Esophagus muscularis mucosa (tissue), 4 donors: Measurements from ENCODE around the gene MYRF. TPM values are rescaled to one million over a fixed set of nuclear protein-coding genes. Genes with fewer than 3 reads are reported as not detected.
A peak's percentile ranks its signal among the peaks of the same experiment; 100 is the strongest.

Source experiments
- DNase-seq: peaks from one replicate; pipeline ENCODE4 v3.0.0-alpha.2; 2017; ENCODE audit errors: extremely low spot score
- H3K27ac ChIP-seq, 4 donors: fragments of 200-600 bp; sonication (generic); replicated peaks in 1 of 4; 1 replicate in 3 of 4; 2 replicates in 1 of 4; pipeline ENCODE4 v1.5.1; 2016 to 2019; ENCODE audit warnings: mild to moderate bottlenecking in 1 of 4
- H3K27me3 ChIP-seq, 4 donors: fragments of 200-600 bp; sonication (generic); one replicate each; pipeline versions ENCODE4 v1.5.1 to v1.6.0; 2016 to 2019
- H3K36me3 ChIP-seq, 4 donors: fragments of 200-600 bp; sonication (generic); one replicate each; pipeline ENCODE4 v1.5.1; 2016 to 2019
- H3K4me1 ChIP-seq, 4 donors: fragments of 200-600 bp; sonication (generic); one replicate each; pipeline ENCODE4 v1.5.1; 2016 to 2019
- H3K4me3 ChIP-seq, 4 donors: fragments of 200-600 bp; sonication (generic); 1 replicate in 2 of 4; 2 replicates in 2 of 4; pipeline ENCODE4 v1.5.1; 2016 to 2019; ENCODE audit warnings: mild to moderate bottlenecking in 4 of 4, moderate library complexity in 1 of 4
- H3K9me3 ChIP-seq, 4 donors: fragments of 200-600 bp; sonication (generic); 1 replicate in 3 of 4; 2 replicates in 1 of 4; pipeline ENCODE4 v1.5.1; 2016 to 2019
- EP300 ChIP-seq: sonication (generic); formaldehyde crosslinking; IDR thresholded peaks from one replicate; pipeline ENCODE4 v1.6.1; 2017; ENCODE audit warnings: antibody characterized with exemption
- POLR2A ChIP-seq: fragments of 450-650 bp; IDR thresholded peaks from one replicate; pipeline ENCODE4 v1.6.1; 2017; ENCODE audit warnings: antibody characterized with exemption, moderate library complexity, mild to moderate bottlenecking, low read depth
- POLR2AphosphoS5 ChIP-seq, 2 donors: sonication (generic); formaldehyde crosslinking; IDR thresholded peaks; one replicate each; pipeline ENCODE4 v1.6.1; 2017; ENCODE audit warnings: antibody characterized with exemption in 2 of 2
- WGBS: methylation state at CpG from one replicate; pipeline ENCODE4 v1.1.5; 2018; 5-methylcytosine and 5-hydroxymethylcytosine counted together
- intact Hi-C: fragments of 100-400 bp; cut with DNase I; formaldehyde crosslinking; loops from one replicate; pipeline ENCODE4 v1.15.1; 2023
- total RNA-seq, 4 donors: library from RNA; depleted of rRNA; stranded (reverse); fragments of >200 nt; gene quantifications; one replicate each; pipeline versions ENCODE4 v1.1.0 to v1.2.1, GENCODE V29; 2016
- TF ChIP-seq, protein P1 (sequence below), 3 experiments: fragments of 200-600 bp in 2 of 3; fragments of 450-650 bp in 1 of 3; sonication (generic) in 2 of 3; IDR thresholded peaks; one replicate each; pipeline ENCODE4 v1.5.1; 2017 to 2019; ENCODE audit warnings: antibody characterized with exemption in 3 of 3, mild to moderate bottlenecking in 2 of 3, moderate library complexity in 1 of 3

MYRF gene
- total RNA-seq, 4 donors from 2014 or later = under 0.01 to 0.71 (median 0.40) TPM

DNA sequence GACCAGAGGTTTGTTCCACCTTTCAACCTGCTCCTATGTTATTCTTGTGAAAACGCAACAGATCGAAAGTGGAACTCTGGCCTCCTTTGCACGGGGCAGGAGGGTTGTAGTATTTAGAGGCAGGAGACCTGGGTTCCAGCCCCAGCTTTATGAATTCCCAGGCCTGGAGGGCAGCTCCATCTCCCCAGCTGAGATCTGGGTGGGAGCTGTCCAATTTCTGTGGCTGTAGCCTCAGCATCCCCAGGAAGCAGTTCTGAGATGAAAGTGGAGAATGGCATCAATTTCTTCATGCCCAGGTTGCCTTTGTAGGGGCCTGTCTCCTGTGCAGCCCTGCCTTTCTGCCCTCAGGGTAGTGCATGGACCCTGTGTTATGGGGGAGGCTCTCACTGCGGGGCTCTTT, 79.8 kb downstream of the MYRF start:
- H3K9me3 ChIP-seq = no peaks in the 10 kb centered on the region
- H3K27me3 ChIP-seq = no peaks in the 10 kb centered on the region
- no peak for DNase-seq
- TF ChIP-seq POLR2A (no peak), EP300 (no peak), POLR2AphosphoS5 (IDR thresholded peaks at IDR 0.05) (no peak)
- TF ChIP-seq, protein P1, sequence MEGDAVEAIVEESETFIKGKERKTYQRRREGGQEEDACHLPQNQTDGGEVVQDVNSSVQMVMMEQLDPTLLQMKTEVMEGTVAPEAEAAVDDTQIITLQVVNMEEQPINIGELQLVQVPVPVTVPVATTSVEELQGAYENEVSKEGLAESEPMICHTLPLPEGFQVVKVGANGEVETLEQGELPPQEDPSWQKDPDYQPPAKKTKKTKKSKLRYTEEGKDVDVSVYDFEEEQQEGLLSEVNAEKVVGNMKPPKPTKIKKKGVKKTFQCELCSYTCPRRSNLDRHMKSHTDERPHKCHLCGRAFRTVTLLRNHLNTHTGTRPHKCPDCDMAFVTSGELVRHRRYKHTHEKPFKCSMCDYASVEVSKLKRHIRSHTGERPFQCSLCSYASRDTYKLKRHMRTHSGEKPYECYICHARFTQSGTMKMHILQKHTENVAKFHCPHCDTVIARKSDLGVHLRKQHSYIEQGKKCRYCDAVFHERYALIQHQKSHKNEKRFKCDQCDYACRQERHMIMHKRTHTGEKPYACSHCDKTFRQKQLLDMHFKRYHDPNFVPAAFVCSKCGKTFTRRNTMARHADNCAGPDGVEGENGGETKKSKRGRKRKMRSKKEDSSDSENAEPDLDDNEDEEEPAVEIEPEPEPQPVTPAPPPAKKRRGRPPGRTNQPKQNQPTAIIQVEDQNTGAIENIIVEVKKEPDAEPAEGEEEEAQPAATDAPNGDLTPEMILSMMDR (IDR thresholded peaks at IDR 0.05) = no peak
- peaks cover 31 to 75% (median 64%) of the 10 kb centered on the region in 4 donors for H3K4me1 ChIP-seq
- H3K27ac ChIP-seq = peak overlapping the region in 2 of 4 donors; percentile 82 to 91
- no peaks in the 10 kb centered on the region for H3K36me3 ChIP-seq
- intact Hi-C loops = no loop called here
- 78% methylated on average over 3 of the region's 4 CpGs for WGBS
- H3K4me3 ChIP-seq = no peak overlapping the region

DNA sequence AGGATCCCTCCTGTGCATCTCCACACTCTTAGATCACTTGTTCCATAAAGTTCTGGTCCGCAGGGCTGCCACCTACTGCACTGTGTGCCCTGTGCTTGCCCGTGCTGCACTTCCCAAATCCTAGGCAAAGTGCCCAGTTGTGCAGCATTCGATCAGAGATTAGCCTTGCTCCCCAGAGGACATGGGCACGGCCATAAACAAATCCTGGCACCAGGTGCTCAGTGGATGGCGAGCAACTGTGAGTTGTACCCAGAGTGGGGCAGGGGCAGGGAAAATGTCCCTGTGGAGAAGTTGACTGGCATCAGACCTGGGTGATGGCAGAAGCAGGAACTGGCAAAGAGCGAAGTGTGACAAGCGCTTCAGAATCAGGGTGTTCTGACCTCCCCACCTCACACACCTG, 80.3 kb downstream of the MYRF start:
- TF ChIP-seq, protein P1 (IDR thresholded peaks at IDR 0.05) = no peak
- TF ChIP-seq EP300 = no peak
- no peak for DNase-seq
- intact Hi-C loops = no loop called here
- H3K4me1 ChIP-seq = peaks cover 31 to 70% (median 60%) of the 10 kb centered on the region in 4 donors
- peaks cover 0 to 1% (median 0%) of the 10 kb centered on the region in 4 donors for H3K36me3 ChIP-seq
- H3K27me3 ChIP-seq = no peaks in the 10 kb centered on the region
- H3K9me3 ChIP-seq = no peaks in the 10 kb centered on the region
- no peak overlapping the region for H3K4me3 ChIP-seq
- 75% methylated on average over 6 of the region's 7 CpGs for WGBS
- peak overlapping the region in 2 of 4 donors; percentile 82 to 91 for H3K27ac ChIP-seq

DNA sequence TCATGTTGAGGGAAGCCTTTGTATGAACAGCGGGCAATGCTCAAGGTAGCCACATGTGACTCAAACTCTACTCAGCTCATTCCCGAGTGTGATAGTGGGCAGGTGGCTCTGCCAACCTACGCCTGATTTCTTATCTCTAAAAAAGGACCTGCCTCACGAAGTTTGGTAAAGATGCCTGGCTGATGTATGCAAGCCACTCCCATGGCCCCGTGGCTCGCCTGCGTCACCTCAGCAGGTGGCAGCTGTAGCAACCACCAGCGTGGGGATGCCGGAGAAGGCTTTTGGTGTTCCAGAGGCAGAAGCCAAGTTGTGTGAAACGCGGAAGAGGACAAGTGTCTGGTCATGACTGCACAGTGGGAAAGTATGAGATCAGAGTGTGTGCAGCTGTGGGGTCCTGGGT, 81.0 kb downstream of the MYRF start:
- 92% methylated on average over 11 of the region's 11 CpGs for WGBS
- no peak for DNase-seq
- H3K4me3 ChIP-seq = no peak overlapping the region
- H3K36me3 ChIP-seq = peaks cover 0 to 9% (median 0%) of the 10 kb centered on the region in 4 donors
- no peaks in the 10 kb centered on the region for H3K9me3 ChIP-seq
- peak overlapping the region in 2 of 4 donors; percentile 79 to 82 for H3K27ac ChIP-seq
- H3K4me1 ChIP-seq = peaks cover 28 to 63% (median 53%) of the 10 kb centered on the region in 4 donors
- H3K27me3 ChIP-seq = no peaks in the 10 kb centered on the region
- no peak for TF ChIP-seq POLR2A
- no peak for TF ChIP-seq EP300
- TF ChIP-seq POLR2AphosphoS5 (IDR thresholded peaks at IDR 0.05) = no peak
- TF ChIP-seq, protein P1 (IDR thresholded peaks at IDR 0.05) = no peak
- intact Hi-C loops = no loop called here

DNA sequence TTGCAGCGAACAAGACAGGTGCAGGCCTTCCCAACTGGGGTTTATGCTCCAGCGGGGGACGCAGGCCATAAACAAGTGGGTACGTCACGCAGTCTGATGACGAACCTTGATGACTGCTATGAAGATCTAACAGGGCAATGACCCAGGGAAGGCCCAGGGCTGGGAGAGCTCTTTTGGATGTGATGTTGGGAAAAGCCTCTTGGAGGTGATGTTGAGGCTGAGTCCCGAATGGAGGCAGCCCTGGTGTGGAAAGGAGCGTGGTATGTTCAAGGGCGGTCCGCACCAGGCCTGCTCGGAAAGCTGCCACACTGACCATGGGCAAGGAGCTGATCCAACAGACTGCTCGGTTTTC, 81.5 kb downstream of the MYRF start:
- 93% methylated on average over 12 of the region's 12 CpGs for WGBS
- intact Hi-C loops = no loop called here
- peaks cover 23 to 58% (median 49%) of the 10 kb centered on the region in 4 donors for H3K4me1 ChIP-seq

More for the DNA sequence above, 81.5 kb downstream of the MYRF start:
- no peak for DNase-seq
- peak overlapping the region; percentile 53 to 79 (median 67) for H3K27ac ChIP-seq
- H3K27me3 ChIP-seq = no peaks in the 10 kb centered on the region
- peaks cover 0 to 13% (median 0%) of the 10 kb centered on the region in 4 donors for H3K36me3 ChIP-seq
- H3K9me3 ChIP-seq = no peaks in the 10 kb centered on the region
- H3K4me3 ChIP-seq = no peak overlapping the region
- no peak for TF ChIP-seq POLR2A
- no peak for TF ChIP-seq POLR2AphosphoS5 (IDR thresholded peaks at IDR 0.05)
- TF ChIP-seq EP300 = no peak
- TF ChIP-seq, protein P1 (IDR thresholded peaks at IDR 0.05) = no peak
